Measurements from ENCODE around the gene ZNF200.
"Not testable (repeated sequence)": the region's sequence is repeated elsewhere in the genome, so short reads cannot be mapped to it uniquely, and the experiment has no call there.

Gene ZNF200

DNA sequence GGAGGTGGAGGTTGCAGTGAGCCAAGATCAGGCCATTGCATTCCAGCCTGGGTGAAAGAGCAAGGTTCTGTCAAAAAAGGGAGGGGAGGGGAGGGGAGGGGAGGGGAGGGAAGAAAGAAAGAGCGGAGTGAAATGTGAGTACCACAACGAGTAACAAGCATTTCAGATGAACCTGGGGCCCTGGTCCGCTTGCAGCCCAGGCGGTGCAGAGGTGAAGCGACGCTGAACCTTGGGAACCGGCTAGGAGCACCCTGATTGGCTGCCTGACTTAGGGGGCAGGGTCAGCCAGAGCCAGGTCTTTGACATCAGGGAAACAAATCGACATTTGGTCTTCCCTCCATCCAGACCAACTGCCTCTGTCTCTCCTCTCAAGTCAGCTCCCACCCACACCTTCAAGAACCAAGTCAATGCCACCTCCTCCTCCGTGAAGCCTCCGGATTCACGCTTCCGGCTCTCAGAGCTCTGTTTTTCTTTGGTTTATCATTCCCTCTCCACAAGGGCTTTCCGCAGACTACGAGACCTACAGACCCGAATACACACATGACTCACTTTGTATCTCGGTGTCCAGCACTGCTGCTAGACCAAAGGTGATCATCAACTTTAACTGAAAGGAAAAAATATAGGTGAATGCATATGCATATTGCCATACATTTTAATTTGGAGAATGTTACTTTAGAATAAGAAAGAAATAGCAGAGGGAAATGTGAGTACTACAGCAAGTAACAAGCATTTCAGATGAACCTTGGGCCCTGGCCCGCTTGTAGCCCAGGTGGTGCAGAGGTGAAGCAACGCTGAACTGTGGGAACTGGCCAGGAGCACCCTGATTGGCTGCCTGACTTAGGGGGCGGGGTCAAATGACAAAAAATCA, 27.6 kb downstream of the ZNF200 start:
- DNase-seq (ENCODE audit: insufficient read length, low spot score) (no peak), FAIRE-seq (no peak)

DNA sequence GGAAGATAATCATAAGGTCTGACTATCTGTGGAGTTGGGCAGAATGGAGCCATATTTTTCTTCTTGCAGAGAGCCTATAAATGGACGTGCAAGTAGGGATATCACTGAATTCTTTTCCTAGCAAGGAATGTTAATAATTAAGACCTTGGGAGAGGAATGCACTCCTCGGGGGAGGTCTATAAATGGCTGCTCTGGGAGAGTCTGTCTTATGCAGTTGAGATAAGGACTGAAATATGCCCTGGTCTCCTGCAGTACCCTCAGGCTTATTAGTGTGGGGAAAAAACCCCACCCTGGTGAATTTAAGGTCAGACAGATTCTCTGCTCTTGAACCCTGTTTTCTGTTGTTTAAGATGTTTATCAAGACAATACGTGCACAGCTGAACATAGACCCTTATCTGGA, 29.0 kb downstream of the ZNF200 start:
- not testable (repeated sequence) for FAIRE-seq; DNase-seq (ENCODE audit: insufficient read length, low spot score)

DNA sequence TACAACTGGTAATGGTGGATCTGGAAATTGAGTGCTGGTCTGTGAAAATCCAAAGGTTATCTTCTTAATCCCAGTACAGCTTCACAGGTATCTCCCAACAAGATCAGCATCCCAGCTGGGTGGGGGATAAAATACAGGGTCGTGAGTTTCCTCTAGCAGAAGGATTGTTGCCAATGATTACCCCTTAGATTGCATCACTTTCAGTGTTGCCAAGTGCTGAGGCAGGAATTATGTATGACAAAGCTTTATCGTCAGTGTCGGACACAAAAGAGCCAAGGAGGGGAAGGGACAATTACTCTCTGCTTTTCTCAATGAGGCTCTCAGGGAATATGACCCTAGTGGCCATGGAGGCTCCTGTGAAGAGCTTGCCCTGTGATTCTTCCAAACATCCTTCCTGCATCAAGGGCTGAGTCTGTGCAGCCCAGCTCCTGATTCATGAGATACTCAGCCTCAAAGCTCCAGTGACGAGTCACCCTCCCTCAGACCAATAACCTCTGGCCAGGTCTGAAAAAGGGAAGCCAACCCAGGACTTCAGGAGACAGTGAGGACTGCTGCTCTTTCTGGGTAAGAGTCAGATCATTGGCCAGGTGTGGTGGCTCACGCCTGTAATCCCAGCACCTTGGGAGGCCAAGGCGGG, 31.9 kb downstream of the ZNF200 start:
- FAIRE-seq (no peak), DNase-seq (ENCODE audit: insufficient read length, low spot score) (no peak)

DNA sequence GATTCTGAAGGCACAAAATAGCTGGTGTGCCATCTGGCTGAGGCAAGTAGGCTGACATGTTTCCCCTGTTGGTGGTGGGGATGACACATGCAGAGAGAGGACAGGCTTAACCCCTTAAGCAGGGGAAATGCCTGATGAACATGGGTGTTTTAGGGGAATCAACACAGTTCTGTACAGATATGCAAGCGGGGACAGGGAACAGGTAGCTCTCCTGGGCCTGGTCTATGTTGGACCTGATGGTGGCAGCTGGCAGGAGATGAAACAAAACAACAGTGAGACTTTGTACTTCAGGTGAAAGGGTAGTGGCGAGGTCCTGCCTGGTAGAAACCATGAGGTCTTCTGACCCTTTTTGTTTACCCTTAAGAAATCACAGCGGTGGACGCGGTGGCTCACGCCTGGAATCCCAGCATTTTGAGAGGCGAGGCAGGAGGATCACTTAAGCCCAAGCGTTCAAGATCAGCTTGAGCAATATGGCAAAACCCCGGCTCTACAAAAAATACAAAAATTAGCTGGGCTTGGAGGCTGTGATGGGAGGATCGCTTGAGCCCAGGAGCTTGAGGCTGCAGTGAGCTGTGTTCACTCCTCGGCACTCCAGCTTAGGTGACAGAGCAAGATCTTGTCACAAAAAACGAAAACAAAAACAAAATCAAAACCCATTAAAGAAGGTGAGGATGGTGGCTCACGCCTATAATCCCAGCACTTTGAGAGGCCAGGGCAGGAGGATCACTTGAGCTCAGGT, 36.5 kb downstream of the ZNF200 start:
- FAIRE-seq (no peak), DNase-seq (ENCODE audit: insufficient read length, low spot score) (no peak)

DNA sequence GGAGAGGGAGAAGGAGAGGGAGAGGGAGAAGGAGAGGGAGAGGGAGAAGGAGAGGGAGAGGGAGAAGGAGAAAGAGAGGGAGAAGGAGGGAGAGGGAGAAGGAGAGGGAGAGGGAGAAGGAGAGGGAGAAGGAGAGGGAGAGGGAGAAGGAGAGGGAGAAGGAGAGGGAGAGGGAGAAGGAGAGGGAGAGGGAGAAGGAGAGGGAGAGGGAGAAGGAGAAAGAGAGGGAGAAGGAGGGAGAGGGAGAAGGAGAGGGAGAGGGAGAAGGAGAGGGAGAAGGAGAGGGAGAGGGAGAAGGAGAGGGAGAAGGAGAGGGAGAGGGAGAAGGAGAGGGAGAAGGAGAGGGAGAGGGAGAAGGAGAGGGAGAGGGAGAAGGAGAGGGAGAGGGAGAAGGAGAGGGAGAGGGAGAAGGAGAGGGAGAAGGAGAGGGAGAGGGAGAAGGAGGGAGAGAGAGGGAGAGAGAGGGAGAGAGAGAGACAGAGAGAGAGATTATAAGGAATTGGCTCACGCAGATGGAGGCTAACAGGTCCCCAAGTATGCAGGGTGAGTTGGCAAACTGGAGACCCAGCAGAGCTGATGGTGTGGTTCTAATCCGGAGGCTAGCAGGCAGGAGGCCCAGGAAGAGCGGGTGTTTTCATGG, 37.1 kb downstream of the ZNF200 start:
- FAIRE-seq; DNase-seq (ENCODE audit: insufficient read length, low spot score): not testable (repeated sequence)

DNA sequence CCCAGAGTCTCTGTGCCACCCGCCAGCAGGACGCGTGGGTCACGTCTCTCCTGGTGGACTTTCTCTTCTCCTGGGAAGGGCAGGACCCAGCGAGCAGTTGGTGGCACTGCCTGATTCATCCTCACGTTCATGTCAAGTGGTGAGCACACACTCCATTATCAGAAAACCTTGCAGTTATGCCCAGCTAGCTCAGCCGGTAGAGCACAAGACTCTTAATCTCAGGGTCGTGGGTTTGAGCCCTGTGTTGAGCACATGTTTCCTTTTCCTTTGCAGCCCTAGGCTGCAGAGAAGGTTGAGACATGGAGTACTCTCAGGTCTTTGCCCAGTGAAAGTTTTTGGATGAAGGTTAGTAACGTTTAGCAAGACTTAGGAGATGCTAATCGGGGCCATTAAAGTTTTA, 39.0 kb downstream of the ZNF200 start:
- FAIRE-seq = no peak
- DNase-seq (ENCODE audit: insufficient read length, low spot score) = no peak

DNA sequence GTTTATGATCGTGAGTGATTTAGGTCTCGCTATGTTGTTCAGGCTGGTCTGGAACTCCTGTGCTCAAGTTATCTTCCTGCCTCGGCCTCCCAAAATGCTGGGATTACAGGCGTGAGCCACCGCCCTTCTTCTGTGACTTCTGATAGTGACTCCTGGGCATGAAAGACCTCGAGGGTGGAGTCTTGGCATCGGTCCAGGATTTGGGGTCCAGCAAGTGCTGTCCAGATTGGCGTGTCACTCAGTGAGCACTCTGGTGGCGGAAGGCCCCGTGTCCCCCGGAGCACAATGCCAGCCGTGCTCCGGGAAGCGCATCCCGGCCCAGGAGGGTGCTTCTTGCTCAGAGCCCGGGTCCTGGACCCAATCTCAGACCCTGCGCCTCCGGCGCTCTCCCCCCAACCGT, 40.2 kb downstream of the ZNF200 start:
- no peak for FAIRE-seq
- DNase-seq (ENCODE audit: insufficient read length, low spot score) = no peak

DNA sequence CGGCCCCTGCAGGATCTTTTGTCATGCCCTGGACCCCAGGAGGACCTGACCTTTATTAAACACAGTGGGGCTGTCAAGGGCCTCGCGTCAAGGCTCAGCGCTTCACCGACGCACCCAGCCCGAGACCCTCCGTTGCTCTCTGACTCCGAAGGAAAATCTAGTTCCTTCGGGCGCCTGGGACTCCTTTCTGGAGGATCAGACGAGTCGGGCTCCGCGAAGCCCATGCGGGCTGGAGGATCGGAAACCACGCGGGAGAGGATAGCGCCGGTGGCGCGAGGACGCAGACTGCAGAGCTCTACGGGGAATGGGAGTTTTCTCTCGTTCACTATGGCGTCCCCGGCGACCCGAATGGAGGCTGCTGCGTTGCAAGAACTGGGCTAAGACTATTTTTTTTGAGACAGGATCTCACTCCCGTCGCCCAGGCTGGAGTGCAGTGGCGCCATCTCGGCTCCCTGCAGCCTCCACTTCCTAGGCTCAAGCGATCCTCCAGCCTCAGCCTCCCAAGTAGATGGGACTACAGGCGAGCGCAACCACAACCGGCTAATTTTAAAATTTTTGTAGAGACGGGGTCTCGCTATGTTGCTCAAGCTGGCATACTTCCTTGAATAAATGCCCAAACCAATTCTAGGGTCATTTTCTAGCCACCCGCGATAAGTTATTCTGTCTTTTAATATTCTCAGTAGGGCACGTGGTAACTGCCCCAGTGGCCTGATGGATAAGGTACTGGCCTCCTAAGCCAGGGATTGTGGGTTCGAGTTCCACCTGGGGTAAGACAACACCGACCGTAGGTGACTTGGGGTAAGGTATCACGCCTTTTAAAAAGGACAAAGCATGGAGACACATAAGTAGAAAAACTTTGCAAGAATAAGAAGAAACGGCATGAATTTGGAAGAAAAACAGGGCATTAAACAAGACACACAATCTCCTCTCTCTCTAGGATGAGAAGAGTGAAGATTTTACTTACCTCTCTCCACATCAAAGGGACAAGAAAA, 41.4 kb downstream of the ZNF200 start:
- FAIRE-seq = no peak
- DNase-seq (ENCODE audit: insufficient read length, low spot score) = no peak

DNA sequence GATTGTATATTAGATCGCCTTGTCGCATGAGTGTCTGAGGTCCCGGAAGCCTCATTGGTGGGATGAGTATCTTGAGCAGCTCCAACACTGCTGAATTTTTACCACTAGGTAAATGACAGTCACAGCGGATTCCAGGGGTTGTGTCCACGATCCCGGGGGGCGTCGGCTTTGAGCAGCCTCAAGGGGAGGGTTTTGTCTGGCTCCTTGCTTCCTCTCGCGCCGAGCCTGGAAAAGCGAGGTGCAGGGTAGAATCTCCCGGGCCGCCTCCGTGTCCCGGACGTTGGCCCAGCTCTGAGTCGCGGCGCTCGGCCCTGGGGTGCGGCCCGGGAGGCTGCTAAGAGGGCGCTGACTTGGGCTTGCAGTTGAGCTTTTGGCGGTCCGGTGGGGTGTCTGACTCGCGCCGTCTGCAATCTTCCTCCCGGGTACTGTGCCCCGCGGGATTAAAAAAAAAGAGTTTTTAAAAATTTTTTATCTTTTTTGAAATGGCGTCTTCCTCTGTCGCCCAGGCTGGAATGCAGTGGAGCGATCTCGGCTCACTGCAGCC, 42.4 kb downstream of the ZNF200 start:
- no peak for FAIRE-seq
- no peak for DNase-seq (ENCODE audit: insufficient read length, low spot score)

DNA sequence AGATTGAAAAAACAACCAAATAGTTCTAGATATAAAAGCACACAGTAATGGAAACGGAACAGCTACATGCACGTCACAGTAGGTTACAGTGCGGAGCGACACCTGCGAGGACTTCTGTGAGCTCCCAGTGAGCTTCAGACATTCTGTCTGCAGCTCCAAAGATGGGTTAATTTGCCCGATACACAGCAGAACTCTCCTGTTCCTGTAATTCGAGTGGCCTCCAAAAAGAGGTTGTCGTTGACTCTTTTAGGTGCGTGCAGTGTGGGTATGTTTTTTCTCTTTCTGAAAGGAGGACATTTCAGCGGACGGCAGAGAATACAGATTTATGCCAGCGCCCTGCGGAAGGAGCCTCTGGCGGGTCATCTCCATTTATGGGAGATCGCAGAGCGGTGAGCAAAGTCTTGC, 44.0 kb downstream of the ZNF200 start:
- no peak for DNase-seq (ENCODE audit: insufficient read length, low spot score)
- no peak for FAIRE-seq

DNA sequence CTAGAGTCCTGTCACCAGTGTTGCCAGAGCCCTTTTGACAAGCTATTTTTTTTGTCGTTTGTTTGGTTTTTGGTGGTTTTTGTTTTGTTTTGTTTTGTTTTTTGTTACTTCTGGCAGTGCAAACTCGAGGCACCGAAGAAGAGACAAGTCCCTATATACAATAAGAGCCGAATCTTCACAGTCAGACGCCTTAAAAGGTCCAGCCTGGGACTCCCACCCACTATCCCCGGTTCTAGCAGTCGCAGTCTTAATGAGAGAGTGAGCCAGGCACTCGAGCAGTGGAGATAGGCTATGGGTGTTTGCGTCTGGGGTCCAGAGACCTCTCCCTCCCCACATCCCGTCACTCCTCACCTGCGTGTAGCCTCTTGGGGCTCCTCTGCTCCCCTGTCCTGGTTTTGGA, 45.1 kb downstream of the ZNF200 start:
- FAIRE-seq (no peak), DNase-seq (ENCODE audit: insufficient read length, low spot score) (no peak)

DNA sequence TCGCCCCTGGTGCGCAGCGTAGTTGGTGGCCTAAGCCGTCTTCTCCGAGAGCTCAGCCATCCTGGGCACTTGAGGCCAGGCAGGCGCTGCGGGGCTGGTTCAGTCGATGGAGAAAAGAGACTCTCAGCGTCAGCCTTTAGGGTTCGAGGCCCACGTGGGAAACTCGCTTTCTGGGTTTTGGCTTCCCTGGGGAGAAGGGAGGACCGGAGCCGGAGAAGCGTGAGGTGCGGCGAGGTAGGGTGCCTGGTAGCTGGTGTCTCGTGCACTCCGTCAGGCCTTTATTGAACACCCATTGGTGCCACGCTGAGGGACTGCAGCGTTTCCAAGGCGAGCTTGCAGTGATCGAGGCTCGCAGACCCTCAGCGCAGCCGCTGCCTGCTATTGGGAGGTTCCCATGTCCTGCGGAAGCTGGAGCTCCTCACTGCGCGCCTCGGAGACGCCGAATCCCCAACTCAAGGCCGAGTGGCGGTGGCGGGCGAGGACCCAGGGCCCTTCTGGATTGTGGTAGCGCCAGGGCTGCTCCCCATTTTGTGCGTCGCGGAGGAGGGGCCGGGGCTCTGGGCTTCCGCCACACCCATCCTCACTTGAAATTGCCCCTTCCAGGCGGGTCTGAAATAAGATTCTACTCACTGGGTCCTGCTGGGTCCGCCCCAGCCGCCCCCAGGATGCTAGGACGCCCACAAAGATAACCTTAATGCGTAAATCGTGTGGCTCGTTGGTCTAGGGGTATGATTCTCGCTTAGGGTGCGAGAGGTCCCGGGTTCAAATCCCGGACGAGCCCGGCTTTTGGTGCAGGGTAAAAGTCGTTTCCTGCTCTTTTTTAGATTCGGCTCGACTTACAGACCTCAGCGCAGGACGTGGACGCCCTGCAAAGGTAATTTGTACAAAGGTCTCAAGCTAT, 45.8 kb downstream of the ZNF200 start:
- FAIRE-seq (peak; percentile 63), DNase-seq (ENCODE audit: insufficient read length, low spot score) (no peak)

DNA sequence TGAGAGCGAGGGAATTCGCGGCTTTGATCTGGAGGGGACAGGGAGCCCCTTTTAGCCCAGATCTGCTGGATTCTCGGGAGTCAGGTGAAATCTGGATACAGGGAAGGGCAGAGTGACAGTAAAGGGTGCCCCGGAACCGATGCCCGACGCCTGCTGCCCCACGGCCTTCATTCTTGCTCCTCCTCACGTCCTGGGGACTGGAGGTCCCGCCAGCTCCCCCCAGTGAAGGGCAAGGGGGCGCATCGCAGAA, 46.4 kb downstream of the ZNF200 start:
- DNase-seq (ENCODE audit: insufficient read length, low spot score) = no peak

DNA sequence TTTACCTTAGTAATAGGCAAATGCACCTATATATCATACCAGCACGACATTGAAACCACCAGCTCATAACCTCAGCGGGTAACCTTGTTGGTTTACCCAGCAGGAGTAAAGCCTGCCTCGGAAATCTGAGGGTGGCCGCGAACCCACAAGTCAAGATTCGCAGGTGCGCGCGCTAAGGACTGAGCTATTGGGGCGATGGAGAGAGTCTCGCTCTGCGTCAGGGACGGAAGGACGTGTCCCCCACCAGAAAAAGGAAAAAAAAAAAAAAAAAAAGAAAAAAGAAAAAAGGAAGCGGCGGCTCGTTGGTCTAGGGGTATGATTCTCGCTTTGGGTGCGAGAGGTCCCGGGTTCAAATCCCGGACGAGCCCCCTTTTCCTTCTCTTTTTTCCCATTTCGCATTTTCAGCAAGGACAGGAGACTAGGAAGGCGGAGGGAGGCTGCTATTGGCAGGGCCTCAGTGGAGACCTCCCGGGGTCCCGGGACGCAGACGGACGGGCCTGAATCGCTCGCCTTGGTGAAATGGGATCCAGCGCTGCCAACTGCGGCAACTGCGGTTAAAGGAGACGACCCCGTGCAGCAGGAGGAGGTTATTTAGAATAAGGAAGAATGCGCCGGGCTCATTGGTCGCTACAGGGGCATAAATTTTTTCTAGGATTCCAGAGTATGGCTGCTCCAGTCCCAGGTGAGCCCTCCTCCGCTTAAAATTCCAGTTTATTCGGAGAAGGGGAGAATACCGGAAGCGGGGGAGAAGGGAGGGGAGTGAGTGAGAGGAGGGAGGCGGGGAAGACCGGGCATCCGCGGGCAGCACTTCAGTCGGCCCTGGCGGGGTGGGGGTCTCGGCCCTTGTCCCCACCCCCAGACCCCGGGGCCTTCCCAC, 46.9 kb downstream of the ZNF200 start, which contains the start of gene OR1F1:
TSS of gene OR1F1 (plus strand) at position 407 of the 877 bp plus-strand sequence.
- FAIRE-seq (peak; percentile 83), DNase-seq (ENCODE audit: insufficient read length, low spot score) (no peak)

More for the DNA sequence above, 46.4 kb downstream of the ZNF200 start:
- FAIRE-seq = no peak

DNA sequence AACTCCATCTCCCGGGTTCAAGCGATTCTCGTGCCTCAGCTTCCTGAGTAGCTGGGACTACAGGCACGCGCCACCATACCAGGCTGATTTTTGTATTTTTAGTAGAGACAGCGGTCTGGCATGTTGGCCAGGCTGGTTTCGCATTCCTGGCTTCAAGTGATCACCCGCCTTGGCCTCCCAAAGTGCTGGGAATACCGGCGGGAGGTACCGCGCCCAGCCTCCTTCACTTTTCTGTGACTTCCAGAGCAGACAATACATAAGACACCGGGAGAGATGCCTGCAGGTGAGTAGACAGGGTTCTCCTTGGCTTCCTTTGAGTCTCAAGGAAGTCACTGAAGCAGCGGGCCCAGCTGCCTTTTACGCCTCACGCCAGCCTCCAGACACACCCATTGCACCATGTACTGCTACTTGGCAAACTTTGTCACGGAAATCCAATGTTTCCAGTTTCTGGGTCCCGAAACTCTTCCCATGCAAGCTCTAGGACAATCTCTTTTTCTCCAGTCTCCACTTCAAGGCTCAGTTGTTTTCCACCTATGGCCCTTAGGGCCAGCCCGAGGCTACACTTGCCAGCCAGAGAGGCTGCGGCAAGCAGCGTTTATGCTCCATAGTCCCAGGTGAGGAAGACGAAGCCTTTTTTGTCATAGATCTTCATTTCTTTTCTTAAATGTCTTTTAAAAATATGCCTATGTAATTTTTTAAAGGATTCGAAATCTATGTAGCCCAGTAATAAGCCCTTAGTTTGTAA, 47.8 kb downstream of the ZNF200 start:
- DNase-seq (ENCODE audit: insufficient read length, low spot score) (no peak), FAIRE-seq (no peak)

DNA sequence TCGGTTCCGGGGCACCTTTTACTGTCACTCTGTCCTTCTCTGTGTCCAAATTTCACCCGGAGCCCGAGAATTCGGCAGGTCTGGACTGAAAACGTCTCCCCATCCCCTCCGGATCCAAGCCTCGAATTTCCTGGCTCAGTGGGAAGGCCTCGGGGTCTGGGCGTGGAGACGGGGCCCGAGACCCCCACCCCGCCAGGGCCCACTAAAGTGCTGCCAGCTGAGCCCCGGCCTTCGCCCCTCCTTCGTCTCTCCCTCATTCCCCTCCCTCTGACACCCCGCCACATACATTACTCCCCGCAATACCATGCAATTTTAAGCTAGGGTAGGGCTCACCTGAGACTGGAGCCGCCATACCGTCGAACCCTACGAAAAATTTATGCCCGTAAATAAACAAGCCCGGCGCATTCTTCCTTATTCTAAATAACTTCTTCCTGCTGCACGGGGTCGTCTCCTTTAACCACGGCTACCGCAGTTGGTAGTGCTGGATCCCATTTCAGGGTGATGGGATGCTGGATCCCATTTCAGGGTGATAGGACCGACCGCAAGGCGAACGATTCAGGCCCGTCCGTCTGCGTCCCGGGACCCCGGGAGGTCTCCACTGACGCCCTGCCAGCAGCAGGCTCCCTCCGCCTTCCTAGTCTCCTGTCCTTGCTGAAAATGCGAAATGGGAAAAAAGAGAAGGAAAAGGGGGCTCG, 51.4 kb downstream of the ZNF200 start:
- no peak for DNase-seq (ENCODE audit: insufficient read length, low spot score)
- FAIRE-seq = no peak
